Activated B cell treated with CpG ODN at 0.5 μM for 24 hours (primary cell): ENCODE results near the gene PATL2. TPM values are rescaled to one million over a fixed set of nuclear protein-coding genes. Genes with fewer than 3 reads are reported as not detected.

Source experiments
- ATAC-seq: fragments of 200-7000 bp; cut with Tn5 transposase; one replicate; pipeline ENCODE4 v1.10.0; 2021; ENCODE audit warnings: low read depth, mild to moderate bottlenecking, moderate library complexity
- CTCF ChIA-PET: fragments of 350-600 bp; sonication (Branson Sonifier 250); formaldehyde crosslinking; loops from one replicate; lab custom pipeline; 2021; ENCODE audit warnings: antibody characterized with exemption; lab: Charles Lee
- POLR2A ChIA-PET: fragments of 350-600 bp; sonication (Branson Sonifier 250); formaldehyde crosslinking; loops from one replicate; lab custom pipeline; 2021; ENCODE audit warnings: antibody characterized with exemption; lab: Charles Lee
- DNase-seq: peaks from one replicate; pipeline ENCODE4 v3.0.0; 2022
- H3K27ac Mint-ChIP-seq: one replicate; pipeline ENCODE4 v1.8.0; 2020; ENCODE audit warnings: mixed read lengths
- H3K27me3 Mint-ChIP-seq: one replicate; pipeline ENCODE4 v1.8.0; 2021; ENCODE audit warnings: mixed read lengths
- H3K36me3 Mint-ChIP-seq: one replicate; pipeline ENCODE4 v1.8.0; 2021; ENCODE audit warnings: low read depth, mixed read lengths
- H3K4me1 Mint-ChIP-seq: one replicate; pipeline ENCODE4 v1.8.0; 2021; ENCODE audit warnings: mixed read lengths
- H3K4me3 Mint-ChIP-seq: one replicate; pipeline ENCODE4 v1.8.0; 2020; ENCODE audit warnings: mild to moderate bottlenecking, mixed read lengths
- H3K9me3 Mint-ChIP-seq: one replicate; pipeline ENCODE4 v1.8.0; 2020; ENCODE audit warnings: mixed read lengths
- CTCF ChIP-seq: fragments of 200-600 bp; IDR thresholded peaks from one replicate; pipeline ENCODE4 v1.8.0; 2022; ENCODE audit warnings: antibody characterized with exemption, mild to moderate bottlenecking
- intact Hi-C: fragments of 100-400 bp; cut with micrococcal nuclease; formaldehyde crosslinking; loops from one replicate; pipeline ENCODE4 v1.15.1; 2024
- total RNA-seq: library from RNA; stranded (reverse); gene quantifications from 2 replicates; pipeline ENCODE4 v1.2.3, GENCODE V29; 2022

Gene PATL2
- total RNA-seq, 1 donor from 2014 or later: 27.2 TPM

DNA sequence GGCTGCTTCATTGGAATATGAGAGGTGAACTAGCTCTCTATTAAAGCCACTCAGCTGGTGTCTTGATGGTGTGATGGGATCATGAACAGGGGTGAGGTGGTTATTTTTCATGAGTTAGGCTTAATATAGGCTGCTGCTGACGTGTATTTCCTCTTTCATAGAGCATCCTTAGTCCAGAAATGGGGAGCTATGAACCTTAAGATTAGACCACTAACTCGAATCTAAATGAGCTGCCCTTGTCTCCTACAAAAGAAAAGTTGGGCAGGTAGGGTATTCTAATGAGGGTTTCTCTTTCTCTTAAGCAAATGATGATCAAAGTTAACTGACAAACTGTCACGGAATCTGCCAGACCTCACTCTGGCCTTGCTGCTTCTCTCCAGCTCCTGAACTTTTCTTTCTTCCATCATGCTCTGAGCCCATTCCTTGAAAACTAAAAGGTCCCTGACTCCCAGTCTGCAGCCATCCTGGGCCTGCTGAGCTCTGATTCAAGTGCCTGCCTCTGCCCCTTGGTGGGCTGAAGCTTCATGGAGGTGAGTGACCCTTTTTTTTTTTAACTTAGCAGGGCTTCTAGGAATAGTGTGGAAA, 25.1 kb upstream of the PATL2 start, which contains the start of gene TRIM69:
TSS of gene TRIM69 (plus strand) at position 348 of the 585 bp plus-strand sequence. CDS start at position 525, 177 bp downstream.
- intact Hi-C loops: no loop called here
- CTCF ChIA-PET: interaction anchor here (1.3 to 6.1 kb wide), 16 partner anchors 11 to 235 kb away, joined by 3 to 202 read pairs (median 7); partner anchors contain the start of genes B2M, PATL2 and SPG11

GRCh38 chr15:44735482-44736180, 24.5 kb upstream of the PATL2 start:
- peak overlapping the region; percentile 87 for H3K27ac Mint-ChIP-seq
- peaks cover 46% of the 10 kb centered on the region for H3K4me1 Mint-ChIP-seq
- intact Hi-C loops: no loop called here
- TF ChIP-seq CTCF: no peak
- H3K9me3 Mint-ChIP-seq: no peaks in the 10 kb centered on the region
- ATAC-seq (peak; percentile 72), DNase-seq (no peak)
- POLR2A ChIA-PET: interaction anchor here (0.9 to 21.4 kb wide), 7 partner anchors 18 to 157 kb away, joined by 3 to 2387 read pairs (median 8); partner anchors contain the start of genes B2M, PATL2 and SPG11
- H3K36me3 Mint-ChIP-seq: peaks cover 15% of the 10 kb centered on the region
- CTCF ChIA-PET: interaction anchor here (1.3 to 6.1 kb wide), 13 partner anchors 10 to 235 kb away, joined by 3 to 202 read pairs (median 24); partner anchors contain the start of genes B2M, PATL2 and SPG11
- peak overlapping the region; percentile 66 for H3K4me3 Mint-ChIP-seq
- no peaks in the 10 kb centered on the region for H3K27me3 Mint-ChIP-seq

More for the DNA sequence above, 25.1 kb upstream of the PATL2 start, which contains the start of gene TRIM69:
- TF ChIP-seq CTCF: no peak
- H3K4me1 Mint-ChIP-seq: peaks cover 43% of the 10 kb centered on the region
- H3K27me3 Mint-ChIP-seq: no peaks in the 10 kb centered on the region
- DNase-seq (no peak), ATAC-seq (peak; percentile 36)
- H3K27ac Mint-ChIP-seq: peak within 1 kb of the TSS; percentile 87
- POLR2A ChIA-PET: interaction anchor here (0.9 to 21.4 kb wide), 7 partner anchors 19 to 157 kb away, joined by 3 to 2387 read pairs (median 8); partner anchors contain the start of genes B2M, PATL2 and SPG11
- H3K4me3 Mint-ChIP-seq: peak within 1 kb of the TSS; percentile 66
- no peaks in the 10 kb centered on the region for H3K9me3 Mint-ChIP-seq
- H3K36me3 Mint-ChIP-seq: peaks cover 13% of the 10 kb centered on the region

GRCh38 chr15:44734839-44735481, 23.8 kb upstream of the PATL2 start:
- Mint-ChIP-seq H3K27ac (peak overlapping the region; percentile 87), H3K4me1 (peaks cover 51% of the 10 kb centered on the region), H3K36me3 (peaks cover 15% of the 10 kb centered on the region), H3K4me3 (peak overlapping the region; percentile 66), H3K27me3 (no peaks in the 10 kb centered on the region), H3K9me3 (no peaks in the 10 kb centered on the region)
- POLR2A ChIA-PET: interaction anchor here (0.6 to 21.4 kb wide), 5 partner anchors 17 to 176 kb away, joined by 3 to 2387 read pairs (median 18); partner anchors contain the start of genes B2M, PATL2 and SPG11
- no peak for TF ChIP-seq CTCF
- CTCF ChIA-PET: interaction anchor here (1.4 to 6.1 kb wide), 8 partner anchors 9 to 157 kb away, joined by 4 to 202 read pairs (median 38); partner anchors contain the start of genes B2M, PATL2 and SPG11
- intact Hi-C loops: no loop called here
- DNase-seq: no peak
- no peak for ATAC-seq

GRCh38 chr15:44729408-44730127, 18.4 kb upstream of the PATL2 start:
- Mint-ChIP-seq H3K36me3 (peaks cover 20% of the 10 kb centered on the region), H3K9me3 (no peaks in the 10 kb centered on the region), H3K27me3 (no peaks in the 10 kb centered on the region), H3K4me1 (peaks cover 71% of the 10 kb centered on the region), H3K4me3 (peak overlapping the region; percentile 99), H3K27ac (peak overlapping the region; percentile 100)
- DNase-seq (no peak), ATAC-seq (peak; percentile 11)
- intact Hi-C loops: loop anchor here (1.0 to 5.0 kb wide), 5 partner anchors 9 to 673 kb away; partner anchors contain the start of gene EIF3J
- CTCF ChIA-PET: interaction anchor here (1.0 to 5.9 kb wide), 7 partner anchors 9 to 66 kb away, joined by 3 to 96 read pairs (median 8); partner anchors contain the start of genes B2M, PATL2 and SPG11
- no peak for TF ChIP-seq CTCF
- POLR2A ChIA-PET: interaction anchor here (0.7 to 24.4 kb wide), 17 partner anchors 1 to 921 kb away, joined by 3 to 2387 read pairs (median 7); partner anchors contain the start of genes B2M, EIF3J, PATL2 and SPG11
